Gastrocnemius medialis (tissue), 4 donors: ENCODE data around the gene TPK1. TPM values are rescaled to one million over a fixed set of nuclear protein-coding genes. Genes with fewer than 3 reads are reported as not detected.

ENCODE experiments used
- ATAC-seq, 2 donors: fragments of 150-250 bp; one replicate each; pipeline ENCODE4 v1.9.1; 2016
- DNase-seq, 2 donors: peaks; one replicate each; pipeline ENCODE4 v3.0.0-alpha.2; 2019
- H3K27ac ChIP-seq, 4 donors: fragments of 200-600 bp; sonication (generic); 1 replicate in 1 of 4; 2 replicates in 3 of 4; pipeline ENCODE4 v1.5.1; 2016 to 2018; ENCODE audit warnings: mild to moderate bottlenecking in 2 of 4, moderate library complexity in 1 of 4
- H3K27me3 ChIP-seq, 3 donors: fragments of 200-600 bp; sonication (generic) in 2 of 3; 1 replicate in 1 of 3; 2 replicates in 2 of 3; pipeline versions ENCODE4 v1.5.1 to v1.6.0; 2016 to 2019; ENCODE audit warnings: mild to moderate bottlenecking in 1 of 3, moderate library complexity in 1 of 3
- H3K36me3 ChIP-seq, 2 donors: fragments of 200-600 bp; sonication (generic) in 1 of 2; one replicate each; pipeline ENCODE4 v1.5.1; 2017 to 2018
- H3K4me1 ChIP-seq, 2 donors: fragments of 200-600 bp; sonication (generic) in 1 of 2; one replicate each; pipeline ENCODE4 v1.5.1; 2016 to 2017; ENCODE audit warnings: mild to moderate bottlenecking in 2 of 2
- H3K4me3 ChIP-seq, 4 donors: fragments of 200-600 bp; sonication (generic) in 3 of 4; 1 replicate in 1 of 4; 2 replicates in 3 of 4; pipeline ENCODE4 v1.5.1; 2016 to 2019; ENCODE audit warnings: mild to moderate bottlenecking in 2 of 4
- H3K9me3 ChIP-seq, 3 donors: fragments of 200-600 bp; sonication (generic) in 2 of 3; 1 replicate in 1 of 3; 2 replicates in 2 of 3; pipeline ENCODE4 v1.5.1; 2016 to 2019
- CTCF ChIP-seq, 5 experiments: fragments of 450-650 bp in 3 of 5; fragments of 200-600 bp in 2 of 5; sonication (generic) in 2 of 5; IDR thresholded peaks in 4 of 5; conservative IDR thresholded peaks in 1 of 5; 1 replicate in 4 of 5; 2 replicates in 1 of 5; pipeline ENCODE4 v1.5.1; 2016 to 2019; ENCODE audit warnings: antibody characterized with exemption in 5 of 5, mild to moderate bottlenecking in 3 of 5, moderate library complexity in 3 of 5
- POLR2A ChIP-seq, 2 donors: fragments of 450-650 bp; IDR thresholded peaks; one replicate each; pipeline ENCODE4 v1.6.1; 2017; ENCODE audit warnings: antibody characterized with exemption in 2 of 2, mild to moderate bottlenecking in 2 of 2, moderate library complexity in 2 of 2
- in situ Hi-C, 4 donors: fragments of 200-750 bp; cut with MboI; loops; one replicate each; pipeline versions ENCODE4 v1.15.0 to v1.8.0; 2017; ENCODE audit warnings: low sequenced_read_pairs in 4 of 4
- intact Hi-C: fragments of 100-400 bp; cut with DNase I; formaldehyde crosslinking; loops from one replicate; pipeline ENCODE4 v1.15.1; 2023; ENCODE audit warnings: low total_unique reads
- total RNA-seq, 4 donors: library from RNA; depleted of rRNA; stranded (reverse); fragments of >200 nt; gene quantifications; one replicate each; pipeline versions ENCODE4 v1.1.0 to v1.2.3, GENCODE V29; 2016

Gene TPK1
- total RNA-seq, 4 donors from 2014 or later, result 2.0 to 6.9 (median 2.7) TPM

GRCh38 chr7:144668503-144668902 lies 167.3 kb downstream of the TPK1 start:
- in situ Hi-C loops, result no loop called here
- no peaks in the 10 kb centered on the region for H3K27me3 ChIP-seq
- no peaks in the 10 kb centered on the region for H3K4me1 ChIP-seq
- DNase-seq (no peak), ATAC-seq (no peak)
- no peak overlapping the region for H3K4me3 ChIP-seq
- no peak for TF ChIP-seq CTCF (IDR thresholded peaks at IDR 0.05 in 4 of 5, conservative IDR thresholded peaks at IDR 0.05 in 1 of 5)
- TF ChIP-seq POLR2A (IDR thresholded peaks at IDR 0.05), result no peak
- no peaks in the 10 kb centered on the region for H3K36me3 ChIP-seq
- H3K27ac ChIP-seq, result no peak overlapping the region
- intact Hi-C loops, result no loop called here
- no peaks in the 10 kb centered on the region for H3K9me3 ChIP-seq

- no peak for DNase-seq
- intact Hi-C loops, result no loop called here
- Histone ChIP-seq H3K9me3 (no peaks in the 10 kb centered on the region), H3K36me3 (no peaks in the 10 kb centered on the region), H3K4me1 (no peaks in the 10 kb centered on the region), H3K27ac (no peak overlapping the region), H3K4me3 (no peak overlapping the region), H3K27me3 (no peaks in the 10 kb centered on the region)
- TF ChIP-seq CTCF (IDR thresholded peaks at IDR 0.05 in 4 of 5, conservative IDR thresholded peaks at IDR 0.05 in 1 of 5) (no peak), POLR2A (IDR thresholded peaks at IDR 0.05) (no peak)
- ATAC-seq, result no peak
- in situ Hi-C loops, result no loop called here
Observed at GRCh38 chr7:144665689-144666381, 170.0 kb downstream of the TPK1 start.

GRCh38 chr7:144659211-144659610 lies 176.6 kb downstream of the TPK1 start:
- Histone ChIP-seq H3K4me3 (no peak overlapping the region), H3K27ac (no peak overlapping the region), H3K27me3 (no peaks in the 10 kb centered on the region), H3K9me3 (no peaks in the 10 kb centered on the region), H3K36me3 (no peaks in the 10 kb centered on the region), H3K4me1 (no peaks in the 10 kb centered on the region)
- TF ChIP-seq POLR2A (IDR thresholded peaks at IDR 0.05) (no peak), CTCF (IDR thresholded peaks at IDR 0.05 in 4 of 5, conservative IDR thresholded peaks at IDR 0.05 in 1 of 5) (no peak)
- DNase-seq (no peak), ATAC-seq (no peak)
- in situ Hi-C loops, result no loop called here
- intact Hi-C loops, result no loop called here

GRCh38 chr7:144656965-144657517 lies 178.8 kb downstream of the TPK1 start:
- intact Hi-C loops, result no loop called here

More at GRCh38 chr7:144656965-144657517, 178.8 kb downstream of the TPK1 start:
- in situ Hi-C loops, result no loop called here
- Histone ChIP-seq H3K36me3 (no peaks in the 10 kb centered on the region), H3K9me3 (no peaks in the 10 kb centered on the region), H3K27ac (no peak overlapping the region), H3K27me3 (no peaks in the 10 kb centered on the region), H3K4me3 (no peak overlapping the region), H3K4me1 (no peaks in the 10 kb centered on the region)
- no peak for TF ChIP-seq CTCF (IDR thresholded peaks at IDR 0.05 in 4 of 5, conservative IDR thresholded peaks at IDR 0.05 in 1 of 5)
- TF ChIP-seq POLR2A (IDR thresholded peaks at IDR 0.05), result no peak
- ATAC-seq (no peak), DNase-seq (no peak)
